Keratinocyte (primary cell): ENCODE results near the gene ACAN. TPM values are rescaled to one million over a fixed set of nuclear protein-coding genes. Genes with fewer than 3 reads are reported as not detected.
A peak's percentile ranks its signal among the peaks of the same experiment; 100 is the strongest.

Experiments used
- DNase-seq: peaks from one replicate; pipeline ENCODE4 v3.0.0-alpha.2; 2011; ENCODE audit warnings: low read depth, missing footprints, low spot score
- FAIRE-seq: peaks from 2 replicates; lab custom pipeline; 2011; peaks lifted over from hg19 to GRCh38; lab: Jason Lieb, UNC
- H2AFZ ChIP-seq: 2 replicates; pipeline ENCODE4 v1.6.0; 2012; ENCODE audit warnings: low read length, control low read depth, inconsistent platforms; ENCODE audit not compliant: control insufficient read depth
- H3K27ac ChIP-seq: 2 replicates; pipeline ENCODE4 v1.5.1; 2011; ENCODE audit warnings: low read length; ENCODE audit not compliant: control insufficient read depth, insufficient read depth
- H3K27me3 ChIP-seq: 3 replicates; pipeline ENCODE4 v1.6.0; 2011; ENCODE audit warnings: low read length; ENCODE audit not compliant: control insufficient read depth, insufficient read depth; ENCODE audit errors: extremely low read depth
- H3K36me3 ChIP-seq, 2 experiments: 2 replicates in 1 of 2; 3 replicates in 1 of 2; pipeline ENCODE4 v1.5.1; 2011; ENCODE audit warnings: low read length in 2 of 2, mild to moderate bottlenecking in 1 of 2; ENCODE audit not compliant: control insufficient read depth in 2 of 2, insufficient read depth in 2 of 2; ENCODE audit errors: extremely low read depth in 1 of 2
- H3K4me1 ChIP-seq: 3 replicates; pipeline ENCODE4 v1.5.1; 2011; ENCODE audit warnings: low read length; ENCODE audit not compliant: control insufficient read depth, insufficient read depth; ENCODE audit errors: extremely low read depth
- H3K4me2 ChIP-seq: 3 replicates; pipeline ENCODE4 v1.6.0; 2011; ENCODE audit warnings: low read depth, low read length; ENCODE audit not compliant: control insufficient read depth, insufficient read depth; ENCODE audit errors: extremely low read depth
- H3K4me3 ChIP-seq, 3 experiments: fragments of 200-600 bp in 1 of 3; sonication (generic) in 1 of 3; 2 replicates in 2 of 3; 3 replicates in 1 of 3; pipeline ENCODE4 v1.5.1; 2011 to 2016; ENCODE audit warnings: low read length in 3 of 3, mild to moderate bottlenecking in 3 of 3, control low read depth in 2 of 3, inconsistent platforms in 1 of 3, low read depth in 1 of 3, mixed read lengths in 1 of 3, mixed run types in 1 of 3, moderate library complexity in 1 of 3; ENCODE audit not compliant: control insufficient read depth in 2 of 3, insufficient read depth in 2 of 3; ENCODE audit errors: extremely low read depth in 1 of 3
- H3K79me2 ChIP-seq: 2 replicates; pipeline ENCODE4 v1.6.0; 2012; ENCODE audit warnings: low read length; ENCODE audit not compliant: control insufficient read depth, insufficient read depth
- H3K9ac ChIP-seq: 3 replicates; pipeline ENCODE4 v1.6.0; 2011; ENCODE audit warnings: low read length; ENCODE audit not compliant: control insufficient read depth, insufficient read depth; ENCODE audit errors: extremely low read depth
- H3K9me1 ChIP-seq: 3 replicates; pipeline ENCODE4 v1.6.0; 2011; ENCODE audit warnings: low read length; ENCODE audit not compliant: control insufficient read depth, insufficient read depth; ENCODE audit errors: extremely low read depth
- H3K9me3 ChIP-seq: 2 replicates; pipeline ENCODE4 v1.5.1; 2012; ENCODE audit warnings: low read depth, low read length; ENCODE audit not compliant: control insufficient read depth
- H4K20me1 ChIP-seq: 3 replicates; pipeline ENCODE4 v1.6.0; 2011; ENCODE audit warnings: low read length; ENCODE audit not compliant: control insufficient read depth, insufficient read depth; ENCODE audit errors: extremely low read depth
- EZH2 ChIP-seq: IDR thresholded peaks from one replicate; pipeline ENCODE4 v1.6.1; 2012; ENCODE audit warnings: inconsistent platforms, mild to moderate bottlenecking, low read length, moderate library complexity
- dilution Hi-C: fragments of 300-500 bp; cut with MboI; formaldehyde crosslinking; loops from one replicate; pipeline ENCODE4 v1.7.0; 2020; ENCODE audit warnings: low sequenced_read_pairs; ENCODE audit not compliant: extremely low pct_ligation_motif_present
- polyA plus RNA-seq, 5 experiments: library from polyadenylated mRNA; depleted of rRNA in 3 of 5; stranded (reverse) in 3 of 5; stranded (forward) in 1 of 5; unstranded in 1 of 5; fragments of >200 nt; gene quantifications; 1 replicate in 1 of 5; 2 replicates in 3 of 5; 3 replicates in 1 of 5; pipeline versions ENCODE4 v1.2.1 to v1.2.3, GENCODE V29; 2011 to 2012; ENCODE audit warnings: missing spikeins in 2 of 5, low read depth in 1 of 5, low replicate concordance in 1 of 5
- TF ChIP-seq, protein P1 (sequence below), 3 experiments: IDR thresholded peaks in 1 of 3; conservative IDR thresholded peaks in 1 of 3; optimal IDR thresholded peaks in 1 of 3; 2 replicates in 2 of 3; 3 replicates in 1 of 3; pipeline versions ENCODE3 to v1.5.1; 2011; ENCODE audit warnings: low read length in 3 of 3, mild to moderate bottlenecking in 3 of 3, moderate library complexity in 2 of 3, control low read depth in 1 of 3, inconsistent platforms in 1 of 3; ENCODE audit not compliant: insufficient read depth in 2 of 3; ENCODE audit errors: extremely low read depth in 1 of 3

Gene ACAN
- polyA plus RNA-seq, 1 donor (not counting 4 experiments of a cell fraction or from before 2014, with no cell fraction given) = not detected

GRCh38 chr15:88911766-88912118, 108.5 kb downstream of the ACAN start:
- Histone ChIP-seq H3K4me1 (peaks cover 22% of the 10 kb centered on the region), H4K20me1 (no peaks in the 10 kb centered on the region), H3K9ac (peak overlapping the region; percentile 75), H3K27me3 (no peaks in the 10 kb centered on the region), H3K36me3 (peaks cover 4 to 15% of the 10 kb centered on the region in 2 experiments), H3K79me2 (no peaks in the 10 kb centered on the region), H3K4me3 (peak overlapping the region; percentile 56 to 85 (median 60)), H3K9me3 (no peaks in the 10 kb centered on the region), H3K9me1 (no peaks in the 10 kb centered on the region), H3K27ac (peak overlapping the region; percentile 45), H2AFZ (peak overlapping the region; percentile 39), H3K4me2 (peak overlapping the region; percentile 89)
- FAIRE-seq (peak; percentile 9), DNase-seq (no peak)
- TF ChIP-seq EZH2 = no peak
- TF ChIP-seq, protein P1, sequence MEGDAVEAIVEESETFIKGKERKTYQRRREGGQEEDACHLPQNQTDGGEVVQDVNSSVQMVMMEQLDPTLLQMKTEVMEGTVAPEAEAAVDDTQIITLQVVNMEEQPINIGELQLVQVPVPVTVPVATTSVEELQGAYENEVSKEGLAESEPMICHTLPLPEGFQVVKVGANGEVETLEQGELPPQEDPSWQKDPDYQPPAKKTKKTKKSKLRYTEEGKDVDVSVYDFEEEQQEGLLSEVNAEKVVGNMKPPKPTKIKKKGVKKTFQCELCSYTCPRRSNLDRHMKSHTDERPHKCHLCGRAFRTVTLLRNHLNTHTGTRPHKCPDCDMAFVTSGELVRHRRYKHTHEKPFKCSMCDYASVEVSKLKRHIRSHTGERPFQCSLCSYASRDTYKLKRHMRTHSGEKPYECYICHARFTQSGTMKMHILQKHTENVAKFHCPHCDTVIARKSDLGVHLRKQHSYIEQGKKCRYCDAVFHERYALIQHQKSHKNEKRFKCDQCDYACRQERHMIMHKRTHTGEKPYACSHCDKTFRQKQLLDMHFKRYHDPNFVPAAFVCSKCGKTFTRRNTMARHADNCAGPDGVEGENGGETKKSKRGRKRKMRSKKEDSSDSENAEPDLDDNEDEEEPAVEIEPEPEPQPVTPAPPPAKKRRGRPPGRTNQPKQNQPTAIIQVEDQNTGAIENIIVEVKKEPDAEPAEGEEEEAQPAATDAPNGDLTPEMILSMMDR (optimal IDR thresholded peaks at IDR 0.05 in 1 of 3, IDR thresholded peaks at IDR 0.05 in 1 of 3, conservative IDR thresholded peaks at IDR 0.05 in 1 of 3; ENCODE audit: extremely low read depth in 1 of 3, insufficient read depth in 2 of 3, low read length in 3 of 3) = peak in 2 of 3 experiments; percentile 4 to 12
- dilution Hi-C loops = no loop called here

DNA sequence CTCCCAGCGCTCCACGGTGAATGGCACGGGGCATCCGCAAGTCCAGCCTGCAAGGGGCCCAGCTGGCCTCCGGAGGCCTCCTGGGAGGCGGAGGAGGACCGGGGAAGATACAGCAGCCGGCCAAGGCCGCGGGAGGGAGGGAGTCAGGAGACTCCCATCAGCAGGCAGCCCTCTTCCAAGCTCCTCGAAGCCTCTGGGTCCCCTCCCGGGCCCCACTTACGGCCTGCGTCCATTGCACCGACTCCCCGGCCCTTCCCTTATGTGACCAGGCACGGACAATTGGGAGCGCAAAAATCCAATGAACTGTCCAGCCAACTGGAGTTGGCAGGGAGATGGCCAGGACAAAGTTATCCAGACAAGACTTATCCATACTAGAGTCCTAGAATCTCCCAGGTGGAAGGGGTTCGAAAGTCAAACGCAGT, 109.3 kb downstream of the ACAN start:
- Histone ChIP-seq H3K36me3 (peaks cover 4 to 12% of the 10 kb centered on the region in 2 experiments), H3K9ac (peak overlapping the region; percentile 75), H3K79me2 (no peaks in the 10 kb centered on the region), H3K4me1 (peaks cover 22% of the 10 kb centered on the region), H4K20me1 (no peaks in the 10 kb centered on the region), H3K4me3 (peak overlapping the region; percentile 56 to 85 (median 72)), H3K27me3 (no peaks in the 10 kb centered on the region), H3K4me2 (peak overlapping the region; percentile 89), H3K9me3 (no peaks in the 10 kb centered on the region), H3K9me1 (no peaks in the 10 kb centered on the region), H3K27ac (peak overlapping the region; percentile 82), H2AFZ (peak overlapping the region; percentile 27)
- dilution Hi-C loops = no loop called here
- FAIRE-seq = no peak
- no peak for DNase-seq
- TF ChIP-seq, protein P1 (optimal IDR thresholded peaks at IDR 0.05 in 1 of 3, IDR thresholded peaks at IDR 0.05 in 1 of 3, conservative IDR thresholded peaks at IDR 0.05 in 1 of 3; ENCODE audit: extremely low read depth in 1 of 3, insufficient read depth in 2 of 3, low read length in 3 of 3) = no peak
- no peak for TF ChIP-seq EZH2
